Activated gamma-delta T cell (primary cell): ENCODE data around the gene DMGDH.

Experiments used
- DNase-seq: peaks from one replicate; lab custom pipeline; 2025; lab: John Stamatoyannopoulos, UW

Gene DMGDH

GRCh38 chr5:78974601-78975000, 94.9 kb downstream of the DMGDH start:
- no peak for DNase-seq

GRCh38 chr5:78974011-78974410, 95.5 kb downstream of the DMGDH start:
- DNase-seq = no peak

- DNase-seq = no peak
Measured at GRCh38 chr5:78972654-78973428, 96.6 kb downstream of the DMGDH start.

GRCh38 chr5:78971998-78972397, 97.5 kb downstream of the DMGDH start:
- DNase-seq = no peak

- DNase-seq = no peak
Measured at GRCh38 chr5:78968781-78969180, 100.7 kb downstream of the DMGDH start.

GRCh38 chr5:78964889-78965288, 104.6 kb downstream of the DMGDH start:
- DNase-seq = no peak

- no peak for DNase-seq
Measured at GRCh38 chr5:78961743-78962142, 107.7 kb downstream of the DMGDH start.

GRCh38 chr5:78959767-78960166, 109.7 kb downstream of the DMGDH start:
- DNase-seq = no peak

GRCh38 chr5:78958672-78959445, 110.6 kb downstream of the DMGDH start:
- no peak for DNase-seq

- no peak for DNase-seq
Measured at GRCh38 chr5:78956901-78957300, 112.6 kb downstream of the DMGDH start.

GRCh38 chr5:78953092-78953800, 116.2 kb downstream of the DMGDH start:
- no peak for DNase-seq
